NCI-H1105 treated with DMSO at 0.1 percent for 48 hours (cell line): ENCODE measurements around the gene SLC24A2.
"Not testable (repeated sequence)": the region's sequence is repeated elsewhere in the genome, so short reads cannot be mapped to it uniquely, and the experiment has no call there.

Experiments
- DNase-seq: peaks from one replicate; lab custom pipeline; 2025; lab: John Stamatoyannopoulos, UW

The SLC24A2 gene

GRCh38 chr9:19788614-19789271 lies at the start of gene SLC24A2:
Gene SLC24A2 (minus strand): TSS chr9:19789037.
- DNase-seq: peak; percentile 48

GRCh38 chr9:19833331-19833730 lies 44.5 kb upstream of the SLC24A2 start:
- DNase-seq: not testable (repeated sequence)

GRCh38 chr9:19830796-19831195 lies 42.0 kb upstream of the SLC24A2 start:
- no peak for DNase-seq

DNA sequence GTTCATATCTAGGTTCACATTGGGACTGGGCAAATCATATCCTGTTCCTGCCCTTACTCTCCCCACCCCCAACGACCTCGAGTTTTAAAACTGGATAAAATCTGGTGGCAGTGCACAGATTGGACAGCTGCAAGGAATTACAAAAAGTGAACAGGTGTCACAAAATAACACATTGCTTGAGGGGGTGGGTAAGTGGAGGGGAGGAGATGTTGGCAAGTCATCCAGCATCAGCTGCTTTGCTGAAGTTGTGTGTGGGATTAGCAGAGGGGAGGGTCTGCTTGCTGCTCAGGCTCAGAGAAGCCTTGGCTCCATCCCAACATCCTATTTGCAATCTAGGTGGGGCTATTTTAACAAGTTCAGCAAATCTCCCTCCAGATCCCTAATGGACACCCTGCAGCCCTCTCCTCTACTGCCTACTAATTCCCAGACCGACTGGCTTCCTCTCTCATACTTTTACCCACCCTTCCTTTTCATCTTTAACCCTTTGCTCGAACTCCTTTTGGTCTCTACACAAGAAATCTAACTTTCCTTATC lies 39.8 kb upstream of the SLC24A2 start:
- peak; percentile 61 for DNase-seq

DNA sequence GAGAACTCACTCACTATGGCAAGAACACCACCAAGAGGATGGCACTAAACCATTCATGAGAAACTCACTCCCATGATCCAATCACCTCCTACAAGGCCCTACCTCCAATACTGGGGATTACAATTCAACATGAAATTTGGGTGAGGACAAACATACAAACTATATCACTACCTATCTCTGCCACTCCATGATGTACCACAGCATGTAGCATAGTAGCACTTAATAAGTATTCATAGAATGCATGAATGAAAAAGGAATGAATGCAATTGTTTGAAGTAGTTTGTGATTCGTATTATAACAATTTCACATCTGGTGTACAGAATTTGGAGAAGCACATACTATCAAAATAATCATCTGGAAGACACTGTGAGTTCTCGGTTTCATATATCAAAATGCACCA lies 27.9 kb upstream of the SLC24A2 start:
- DNase-seq: no peak

- DNase-seq: no peak
These were observed 23.4 kb upstream of the SLC24A2 start for GRCh38 chr9:19812194-19812593.

DNA sequence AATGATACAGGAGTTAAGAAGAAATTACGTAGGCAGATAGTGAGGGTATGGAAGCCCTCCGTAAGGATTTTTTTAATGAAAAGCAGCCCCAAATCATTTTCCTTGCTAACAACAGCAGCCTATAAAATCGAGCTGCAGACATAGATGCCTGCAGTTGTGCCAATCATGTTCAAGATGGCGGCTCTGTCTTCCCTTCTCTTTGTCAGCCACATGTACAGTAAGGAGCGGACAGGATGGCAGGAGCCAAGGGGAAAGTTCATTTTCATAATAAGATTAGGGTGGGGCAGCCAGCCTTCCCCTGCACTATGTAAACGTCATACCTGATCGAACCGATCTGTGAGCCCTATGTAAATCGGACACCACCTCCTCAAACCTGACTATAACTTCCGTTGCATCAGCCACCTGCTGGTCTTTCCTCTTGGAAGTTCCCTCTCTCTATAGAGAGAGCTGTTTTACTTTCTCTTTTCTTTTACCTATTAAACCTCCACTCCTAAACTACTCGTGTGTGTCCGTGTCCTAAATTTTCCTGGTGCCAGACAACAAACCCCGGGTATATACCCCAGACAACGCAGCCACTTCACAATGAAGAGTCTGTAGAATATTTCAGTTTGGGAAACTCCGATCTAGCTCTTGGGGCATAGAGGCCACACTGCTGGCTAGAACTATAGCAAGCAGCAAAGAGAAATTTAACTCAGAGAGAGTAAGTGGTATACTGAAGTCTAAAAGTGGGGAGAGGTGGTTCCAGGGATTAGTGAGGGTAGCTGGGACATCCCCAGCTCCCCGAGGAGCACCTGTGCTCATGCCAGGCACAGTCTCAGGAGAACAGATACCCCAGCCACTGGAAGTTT lies 20.8 kb upstream of the SLC24A2 start:
- DNase-seq: no peak

GRCh38 chr9:19807182-19807892 lies 18.5 kb upstream of the SLC24A2 start:
- no peak for DNase-seq

DNA sequence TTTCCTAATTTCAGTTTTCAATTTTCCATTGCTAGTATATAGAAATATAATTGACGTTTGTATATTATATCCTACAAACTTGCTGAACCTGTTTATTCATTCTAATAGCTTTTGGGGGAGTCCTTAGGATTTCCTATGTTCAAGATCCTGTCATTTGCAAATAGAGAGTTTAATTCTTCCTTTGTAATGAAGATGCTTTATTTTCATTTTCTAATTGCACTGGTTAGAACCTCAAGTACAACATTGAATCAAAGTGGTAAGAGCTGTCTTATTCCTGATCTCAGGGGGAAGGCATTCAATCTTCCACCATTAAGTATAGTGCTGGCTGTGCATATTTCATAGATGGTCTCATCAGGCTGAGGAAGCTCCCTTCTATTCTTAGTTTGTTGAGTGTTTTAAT lies 15.6 kb upstream of the SLC24A2 start:
- DNase-seq: no peak

DNA sequence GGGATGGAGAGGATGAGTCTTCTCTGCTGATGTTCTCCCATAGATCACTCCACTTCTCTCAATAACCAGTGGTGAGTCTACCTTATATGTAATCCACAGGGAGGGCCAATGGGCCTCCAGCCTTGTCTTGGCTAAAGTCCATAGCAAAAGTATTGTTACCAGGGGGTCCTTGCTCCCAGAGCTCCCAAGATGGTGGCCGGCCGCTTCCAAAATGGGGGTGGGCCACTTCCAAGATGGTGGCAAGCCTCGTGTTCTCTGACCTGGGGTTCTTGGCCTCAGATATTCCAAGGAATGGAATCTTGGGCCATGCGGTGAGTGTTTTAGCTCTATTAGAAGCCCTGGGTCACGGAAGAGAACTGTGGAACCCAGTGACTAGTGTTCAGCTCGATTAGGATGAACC lies 12.0 kb upstream of the SLC24A2 start:
- no peak for DNase-seq

DNA sequence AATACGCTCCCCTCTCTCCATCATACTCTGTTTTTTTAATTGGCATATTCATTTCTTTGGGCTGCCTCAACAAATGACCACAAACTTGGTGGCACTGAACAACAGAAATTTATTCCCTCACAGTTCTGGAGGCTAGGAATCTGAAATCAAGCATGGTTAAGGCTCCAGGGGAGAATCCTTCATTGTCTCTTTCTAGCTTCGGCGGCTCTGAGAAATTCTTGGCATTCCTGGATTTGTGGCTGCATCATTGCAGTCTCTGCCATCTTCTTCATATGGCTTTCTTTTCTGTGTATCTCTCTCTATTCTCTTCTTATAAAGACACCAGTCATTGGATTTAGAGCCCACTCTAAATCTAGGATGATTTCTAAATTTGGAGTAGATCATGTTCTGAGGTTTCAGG lies 10.9 kb upstream of the SLC24A2 start:
- DNase-seq: no peak

DNA sequence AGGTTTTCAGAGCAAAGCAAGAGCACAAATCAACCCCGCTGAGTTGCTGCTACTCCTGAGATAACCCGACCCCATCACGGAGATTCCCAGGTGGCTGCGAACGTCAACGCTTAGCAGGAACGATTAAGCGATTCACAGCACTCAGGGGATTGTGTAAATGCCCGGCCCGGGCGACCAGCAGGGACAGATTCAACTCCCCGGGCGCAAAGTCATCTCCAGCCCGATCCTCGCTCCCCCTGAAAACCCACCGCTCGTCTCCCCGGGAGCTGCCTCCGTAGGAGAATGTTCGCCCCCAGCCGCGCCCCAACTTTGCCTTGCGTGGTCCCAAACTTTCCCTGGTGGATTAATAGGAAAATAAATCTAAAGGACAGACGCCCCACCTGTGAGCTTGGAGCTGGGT lies 685 bp downstream of the SLC24A2 start:
- peak; percentile 48 for DNase-seq

DNA sequence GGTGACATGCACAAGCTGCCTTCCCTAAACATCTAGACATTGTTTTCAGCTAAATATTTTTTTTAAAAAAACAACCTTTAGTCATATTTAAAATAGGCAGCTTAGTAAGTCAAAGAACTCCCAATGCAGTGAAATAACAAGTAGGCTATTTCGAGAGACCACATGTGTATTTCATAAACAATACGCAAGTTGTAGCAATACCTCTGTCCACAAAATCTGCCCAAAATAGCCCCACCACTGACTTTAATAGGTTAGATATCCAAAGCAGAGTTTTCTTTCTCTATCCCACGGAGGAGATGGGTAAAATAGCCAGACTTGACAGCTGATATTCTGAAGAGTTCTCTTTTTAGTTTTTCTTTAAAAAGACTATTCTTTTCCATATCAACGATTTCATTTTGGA lies 1.2 kb downstream of the SLC24A2 start:
- no peak for DNase-seq

DNA sequence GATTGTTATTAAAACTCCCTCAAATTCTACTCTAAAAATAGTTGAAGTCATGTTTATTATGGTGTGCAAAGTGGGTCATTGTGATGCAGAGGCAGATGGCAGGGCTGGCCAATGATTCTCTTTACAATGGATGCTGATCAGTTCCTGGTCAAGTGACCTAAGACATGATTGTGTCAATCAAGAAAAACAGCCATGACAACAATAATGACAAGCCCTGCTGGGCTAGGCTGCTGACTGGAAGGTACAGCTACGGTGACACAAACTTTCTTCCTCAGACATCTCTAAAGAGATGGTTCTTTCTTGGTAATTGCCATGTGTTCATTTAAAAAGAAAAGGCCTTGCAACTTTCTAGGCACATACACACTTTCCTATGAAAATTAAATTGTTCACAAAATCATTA lies 3.6 kb downstream of the SLC24A2 start:
- DNase-seq: no peak

GRCh38 chr9:19784136-19784535 lies 4.7 kb downstream of the SLC24A2 start:
- no peak for DNase-seq

DNA sequence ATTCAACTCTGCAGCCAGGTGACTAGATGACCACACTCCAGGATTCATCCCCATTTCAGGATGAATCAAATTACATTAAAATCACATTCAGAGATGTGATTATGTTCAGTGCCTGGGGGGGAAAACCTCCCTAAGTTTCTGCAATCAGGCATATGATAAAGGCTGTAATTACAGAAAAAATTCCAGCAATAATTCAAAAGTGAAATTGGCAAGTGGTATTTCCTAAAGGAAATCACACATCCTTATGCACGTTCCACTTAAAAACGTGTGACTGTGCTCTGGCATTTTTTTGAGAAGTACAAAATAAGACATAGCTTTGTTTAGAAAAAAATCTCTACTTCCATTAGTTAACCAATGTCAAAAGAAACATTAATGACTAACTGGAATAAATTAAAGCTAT lies 5.3 kb downstream of the SLC24A2 start:
- no peak for DNase-seq

DNA sequence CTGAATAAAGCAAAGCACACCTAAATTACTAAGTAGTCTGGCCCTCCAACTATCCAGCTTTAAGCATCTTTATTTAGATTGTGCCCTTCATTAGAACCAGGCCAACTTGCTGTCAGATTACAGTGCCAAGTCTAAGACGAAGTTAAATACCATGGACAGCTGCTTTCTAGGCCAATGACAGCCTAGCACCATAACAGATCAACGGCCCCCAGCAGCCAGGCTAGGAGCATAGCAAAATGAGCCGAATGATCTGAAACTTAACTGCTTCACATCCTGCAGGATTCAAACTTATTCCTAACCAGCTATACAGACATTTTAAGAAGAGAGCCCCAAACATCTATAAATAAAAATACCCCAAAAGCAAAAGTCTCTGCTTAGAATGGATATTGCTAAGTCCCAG lies 6.8 kb downstream of the SLC24A2 start:
- no peak for DNase-seq

GRCh38 chr9:19781240-19781639 lies 7.6 kb downstream of the SLC24A2 start:
- DNase-seq: no peak

GRCh38 chr9:19771446-19771845 lies 17.4 kb downstream of the SLC24A2 start:
- DNase-seq: no peak

- DNase-seq: no peak
These were observed 17.9 kb downstream of the SLC24A2 start for GRCh38 chr9:19770973-19771372.

DNA sequence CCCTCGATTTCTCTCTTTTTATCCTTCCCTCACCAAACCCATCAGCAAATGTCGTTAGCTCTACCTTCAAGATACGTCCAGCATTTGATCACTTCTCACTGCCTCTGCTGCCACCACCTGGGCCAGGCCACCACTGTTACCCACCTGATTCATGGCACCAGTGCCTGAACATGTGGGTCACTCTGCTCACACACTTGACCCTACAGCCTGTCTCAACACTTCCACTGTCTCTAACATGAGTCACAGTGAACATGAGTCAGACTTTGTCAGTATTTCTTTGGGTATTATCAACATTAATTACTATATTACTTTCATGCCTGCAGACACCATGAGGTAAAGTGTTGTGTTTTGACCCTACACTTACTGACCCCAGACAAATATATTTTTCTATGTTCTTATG lies 19.6 kb downstream of the SLC24A2 start:
- no peak for DNase-seq

GRCh38 chr9:19768798-19769197 lies 20.0 kb downstream of the SLC24A2 start:
- DNase-seq: no peak

DNA sequence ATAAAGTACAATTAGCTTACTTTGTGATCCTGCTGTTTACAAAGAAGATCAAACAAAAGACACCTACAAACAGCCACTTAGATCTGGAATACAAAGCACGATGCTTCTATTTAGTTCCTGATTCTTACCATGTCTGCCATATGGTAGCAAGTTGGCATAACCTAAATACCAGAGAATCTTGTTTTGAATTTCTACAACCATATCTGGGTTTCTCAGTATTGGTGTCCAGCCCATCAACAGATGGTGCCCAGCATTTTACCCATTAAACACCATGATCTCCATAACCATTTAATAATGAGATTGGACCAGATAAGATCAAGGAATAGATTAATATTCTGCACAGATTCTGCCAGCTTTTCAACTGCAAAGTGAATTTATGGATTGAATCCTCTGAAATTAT lies 29.8 kb downstream of the SLC24A2 start:
- DNase-seq: no peak
